NT2/D1 (cell line): ENCODE results near the gene RNF186.

ENCODE experiments used
- DNase-seq: peaks from one replicate; pipeline ENCODE4 v3.0.0-alpha.2; 2011; ENCODE audit warnings: low read depth, low spot score
- H3K27me3 ChIP-seq: 2 replicates; pipeline ENCODE4 v1.6.0; 2011; ENCODE audit warnings: mild to moderate bottlenecking; ENCODE audit not compliant: insufficient read length, insufficient read depth
- H3K36me3 ChIP-seq: 2 replicates; pipeline ENCODE4 v1.6.1; 2011; ENCODE audit warnings: mild to moderate bottlenecking, low read length, mixed read lengths; ENCODE audit not compliant: insufficient read depth, insufficient read length
- H3K4me1 ChIP-seq: 2 replicates; pipeline ENCODE4 v1.5.1; 2011; ENCODE audit not compliant: insufficient read depth, insufficient read length
- H3K4me3 ChIP-seq: 2 replicates; pipeline ENCODE4 v1.5.1; 2011; ENCODE audit warnings: low read depth; ENCODE audit not compliant: insufficient read length
- H3K9ac ChIP-seq: 2 replicates; pipeline ENCODE4 v1.6.0; 2011; ENCODE audit warnings: low read depth; ENCODE audit not compliant: insufficient read length
- H3K9me3 ChIP-seq: 2 replicates; pipeline ENCODE4 v1.5.1; 2011; ENCODE audit warnings: mild to moderate bottlenecking, low read length; ENCODE audit not compliant: insufficient read depth
- SUZ12 ChIP-seq: IDR thresholded peaks from 2 replicates; pipeline ENCODE4 v1.6.1; 2011; ENCODE audit not compliant: insufficient read length, insufficient read depth; ENCODE audit errors: extremely low read depth
- YY1 ChIP-seq: IDR thresholded peaks from 2 replicates; pipeline ENCODE4 v1.6.1; 2011; ENCODE audit not compliant: insufficient read length, insufficient read depth
- ZNF274 ChIP-seq: IDR thresholded peaks from 2 replicates; pipeline ENCODE4 v1.6.1; 2011; ENCODE audit warnings: mild to moderate bottlenecking, low read depth, low read length

The RNF186 gene

GRCh38 chr1:19814681-19815503, at the start of gene RNF186:
Gene RNF186, minus strand, starts transcription at chr1:19815283. Its CDS starts 182 bp downstream, at chr1:19815101.
- Histone ChIP-seq H3K4me1 (peaks cover 15% of the 10 kb centered on the region), H3K9me3 (no peaks in the 10 kb centered on the region), H3K9ac (no peak within 1 kb of the TSS), H3K27me3 (no peaks in the 10 kb centered on the region), H3K36me3 (no peaks in the 10 kb centered on the region), H3K4me3 (no peak within 1 kb of the TSS)
- no peak for DNase-seq
- no peak for TF ChIP-seq ZNF274
- no peak for TF ChIP-seq YY1
- TF ChIP-seq SUZ12 = no peak

GRCh38 chr1:19864570-19865160, 49.6 kb upstream of the RNF186 start:
- H3K9me3 ChIP-seq = 0 out of 2 replicates have a peak, but pooled peaks cover 10% of the 10 kb centered on the region
- no peak for TF ChIP-seq YY1
- TF ChIP-seq ZNF274 = no peak
- TF ChIP-seq SUZ12 = no peak
- no peak overlapping the region for H3K4me3 ChIP-seq

GRCh38 chr1:19862944-19863343, 47.9 kb upstream of the RNF186 start:
- no peak for DNase-seq
- no peaks in the 10 kb centered on the region for H3K36me3 ChIP-seq
- no peaks in the 10 kb centered on the region for H3K4me1 ChIP-seq
- H3K4me3 ChIP-seq = no peak overlapping the region
- H3K9ac ChIP-seq = no peak overlapping the region
- H3K9me3 ChIP-seq = 0 out of 2 replicates have a peak, but pooled peaks cover 10% of the 10 kb centered on the region
- no peaks in the 10 kb centered on the region for H3K27me3 ChIP-seq
- TF ChIP-seq YY1 (no peak), ZNF274 (no peak), SUZ12 (no peak)

More at GRCh38 chr1:19864570-19865160, 49.6 kb upstream of the RNF186 start:
- Histone ChIP-seq H3K9ac (no peak overlapping the region), H3K4me1 (no peaks in the 10 kb centered on the region), H3K36me3 (no peaks in the 10 kb centered on the region), H3K27me3 (no peaks in the 10 kb centered on the region)
- DNase-seq = no peak

- TF ChIP-seq YY1 = no peak
- TF ChIP-seq SUZ12 = no peak
- no peak for TF ChIP-seq ZNF274
- Histone ChIP-seq H3K36me3 (no peaks in the 10 kb centered on the region), H3K27me3 (no peaks in the 10 kb centered on the region), H3K9me3 (0 out of 2 replicates have a peak, but pooled peaks cover 10% of the 10 kb centered on the region), H3K9ac (no peak overlapping the region), H3K4me3 (no peak overlapping the region), H3K4me1 (no peaks in the 10 kb centered on the region)
- no peak for DNase-seq
Observed at GRCh38 chr1:19861842-19862530, 46.9 kb upstream of the RNF186 start.

- H3K9ac ChIP-seq = no peak overlapping the region
- H3K4me3 ChIP-seq = no peak overlapping the region
- H3K4me1 ChIP-seq = no peaks in the 10 kb centered on the region
- no peaks in the 10 kb centered on the region for H3K36me3 ChIP-seq
- DNase-seq = no peak
- H3K27me3 ChIP-seq = no peaks in the 10 kb centered on the region
- 0 out of 2 replicates have a peak, but pooled peaks cover 10% of the 10 kb centered on the region for H3K9me3 ChIP-seq
- TF ChIP-seq ZNF274 = no peak
- no peak for TF ChIP-seq SUZ12
- TF ChIP-seq YY1 = no peak
Observed at GRCh38 chr1:19861034-19861433, 46.0 kb upstream of the RNF186 start.

GRCh38 chr1:19860418-19860817, 45.3 kb upstream of the RNF186 start:
- H3K4me1 ChIP-seq = no peaks in the 10 kb centered on the region
- H3K27me3 ChIP-seq = no peaks in the 10 kb centered on the region
- TF ChIP-seq ZNF274 (no peak), YY1 (no peak), SUZ12 (no peak)
- no peak for DNase-seq
- H3K4me3 ChIP-seq = no peak overlapping the region
- 0 out of 2 replicates have a peak, but pooled peaks cover 10% of the 10 kb centered on the region for H3K9me3 ChIP-seq
- no peaks in the 10 kb centered on the region for H3K36me3 ChIP-seq
- H3K9ac ChIP-seq = no peak overlapping the region

GRCh38 chr1:19859876-19860275, 44.8 kb upstream of the RNF186 start:
- H3K4me1 ChIP-seq = no peaks in the 10 kb centered on the region
- no peak overlapping the region for H3K9ac ChIP-seq
- no peak for DNase-seq
- H3K36me3 ChIP-seq = no peaks in the 10 kb centered on the region
- no peak for TF ChIP-seq SUZ12
- no peak for TF ChIP-seq ZNF274
- no peak for TF ChIP-seq YY1
- no peak overlapping the region for H3K4me3 ChIP-seq
- no peaks in the 10 kb centered on the region for H3K27me3 ChIP-seq
- 0 out of 2 replicates have a peak, but pooled peaks cover 10% of the 10 kb centered on the region for H3K9me3 ChIP-seq
